HG02623 (cell line): Measurements from ENCODE around the gene PDGFB.

Experiments used
- ATAC-seq: cut with Tn5 transposase; IDR thresholded peaks from one replicate; pipeline ENCODE4 v1.9.1; 2021; ENCODE audit warnings: moderate library complexity; ENCODE audit not compliant: unreplicated experiment

Gene PDGFB

GRCh38 chr22:39277142-39277607, 32.4 kb upstream of the PDGFB start:
- ATAC-seq: no peak

DNA sequence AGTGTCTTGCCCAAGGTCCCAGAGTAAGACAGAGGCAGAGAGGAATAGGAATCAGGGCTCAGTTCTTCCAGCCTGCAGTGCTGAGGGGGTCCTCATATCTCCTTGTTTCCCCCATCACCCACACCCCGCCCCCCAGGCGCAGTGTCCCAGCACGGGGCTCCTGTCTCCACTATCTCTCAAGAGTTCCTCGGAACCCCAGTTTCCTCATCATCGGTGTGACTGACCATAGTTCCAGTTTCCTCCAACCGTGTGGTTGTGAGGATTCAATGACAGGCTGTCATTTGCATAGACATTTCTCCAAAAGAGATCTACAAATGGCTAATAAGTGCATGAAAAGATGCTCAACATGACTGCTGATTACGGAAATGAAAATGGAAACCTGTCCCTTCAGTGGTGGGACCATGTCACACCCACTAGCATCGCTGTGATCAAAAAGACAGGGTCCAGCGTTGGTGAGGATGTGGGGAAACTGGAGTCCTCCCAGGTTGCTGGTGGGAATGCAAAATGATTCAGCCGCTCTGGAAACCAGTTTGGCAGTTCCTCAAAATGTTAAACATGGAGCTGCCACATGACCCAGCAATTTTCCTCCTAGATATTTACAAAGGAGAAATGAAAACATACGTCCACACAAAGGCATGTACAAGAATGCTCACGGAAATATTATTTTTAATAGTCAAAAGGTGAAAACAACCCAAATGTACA, 31.8 kb upstream of the PDGFB start:
- no peak for ATAC-seq

DNA sequence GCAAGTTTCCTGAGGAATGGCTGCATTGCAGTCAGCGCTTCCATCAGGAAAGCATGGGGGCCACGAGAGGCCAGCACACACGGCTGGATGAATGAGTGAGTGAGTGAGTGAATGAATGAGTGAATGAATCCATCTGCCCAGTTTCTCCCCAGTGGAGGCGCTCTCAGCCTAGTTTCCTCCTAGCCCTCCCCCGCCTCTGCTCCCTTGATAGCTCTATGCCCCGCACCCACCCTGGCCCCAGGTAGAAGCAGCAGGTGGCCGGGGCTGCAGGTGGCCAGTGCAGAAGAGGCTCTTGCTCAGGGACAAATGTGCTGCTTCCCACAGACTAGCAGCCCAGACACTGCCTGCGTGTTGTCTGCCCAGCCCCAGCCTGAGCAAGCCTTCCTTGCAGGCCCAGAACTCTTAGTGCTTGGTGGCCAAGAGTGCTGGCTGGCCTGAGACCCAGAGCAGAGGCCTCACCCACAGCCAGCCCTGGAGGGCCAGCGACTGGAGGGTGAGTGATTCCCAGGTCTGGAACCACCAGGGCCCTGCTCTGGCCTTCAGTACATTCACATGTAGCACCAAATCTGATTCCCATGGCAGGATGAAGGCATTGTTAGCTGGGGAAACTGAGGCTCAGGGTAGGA, 31.1 kb upstream of the PDGFB start:
- no peak for ATAC-seq

DNA sequence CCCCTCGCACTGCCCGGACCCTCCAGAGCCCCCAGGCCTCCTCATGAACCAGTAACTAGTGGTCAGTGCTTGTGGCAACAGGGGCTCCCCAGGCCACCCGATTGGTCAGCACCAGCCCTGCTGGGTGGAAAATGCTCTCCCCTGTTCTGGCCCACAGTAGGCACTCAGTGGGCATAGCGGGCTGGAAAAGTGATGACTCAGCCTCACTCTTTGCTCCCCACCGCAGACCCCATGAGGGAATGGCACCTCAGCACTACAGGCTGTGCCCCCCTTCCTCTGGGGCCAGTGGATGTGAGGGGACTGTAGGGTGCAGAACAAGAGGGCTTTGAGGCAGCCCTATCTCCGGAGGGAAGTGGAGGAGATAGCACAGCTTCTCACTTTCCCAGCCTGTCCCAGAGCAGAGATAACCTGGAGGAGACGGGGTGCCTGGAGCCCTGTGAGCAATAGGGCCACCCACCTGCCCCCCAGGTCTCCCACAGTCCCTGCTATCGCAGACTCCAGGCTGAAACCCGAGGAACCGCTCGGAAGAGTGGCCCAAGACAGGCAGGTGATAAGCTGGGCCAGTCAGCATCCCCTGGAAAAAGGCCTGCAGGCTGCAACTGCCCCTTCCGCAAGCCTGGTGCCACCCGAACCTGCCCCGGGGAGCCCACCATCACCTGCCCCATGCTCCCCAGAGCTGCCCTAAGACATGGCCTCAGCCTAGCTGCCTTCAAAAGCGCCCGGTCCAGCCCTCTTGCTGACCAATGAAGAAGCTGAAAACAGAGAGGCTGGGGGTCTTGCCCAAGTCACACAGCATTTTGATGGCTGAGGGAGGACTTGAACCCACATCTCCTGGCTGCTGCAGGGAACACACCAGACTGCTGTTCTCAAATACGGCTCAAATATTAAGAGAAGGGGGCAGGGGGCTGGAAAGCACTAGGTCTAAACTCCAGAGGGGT, 29.4 kb upstream of the PDGFB start:
- no peak for ATAC-seq

DNA sequence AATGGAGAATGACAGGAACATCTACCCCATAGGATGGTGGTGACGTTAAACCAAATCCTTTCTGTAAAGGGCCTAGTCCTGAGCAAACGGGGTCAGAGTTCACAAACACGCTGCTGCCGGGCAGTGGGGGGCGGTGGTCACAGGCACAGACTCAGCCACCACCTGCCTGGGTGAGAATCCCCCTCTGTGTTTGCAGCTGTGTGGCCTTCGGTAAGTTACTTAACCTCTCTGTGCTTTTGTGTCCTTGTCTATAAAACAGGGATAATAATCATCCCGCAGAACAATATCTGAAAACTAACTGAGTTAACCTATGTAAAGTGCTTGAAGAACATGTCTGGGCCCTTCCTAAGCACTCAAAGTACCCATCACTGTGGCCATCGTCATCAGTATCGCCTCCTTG, 26.0 kb upstream of the PDGFB start:
- no peak for ATAC-seq

DNA sequence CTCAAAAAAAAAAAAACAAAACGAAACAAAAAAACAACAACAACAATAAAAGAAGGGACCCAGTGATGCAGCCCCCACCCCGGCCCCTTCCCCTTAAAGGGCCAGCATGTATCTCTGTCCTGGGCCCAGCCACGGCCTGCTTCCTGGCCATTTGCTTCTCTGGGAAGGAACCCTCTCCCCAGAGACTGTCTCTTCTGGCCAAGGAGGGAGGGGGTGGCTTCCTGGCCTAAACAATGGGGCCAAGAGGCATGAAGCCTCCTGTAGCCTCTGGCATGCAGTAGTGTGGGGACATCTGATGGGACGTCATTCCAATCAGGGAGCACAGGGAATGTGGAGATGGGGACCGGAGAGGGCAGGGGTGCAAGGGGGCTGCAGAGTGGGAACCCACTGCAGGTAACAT, 25.5 kb upstream of the PDGFB start:
- ATAC-seq: no peak

GRCh38 chr22:39269095-39269790, 24.5 kb upstream of the PDGFB start:
- no peak for ATAC-seq

DNA sequence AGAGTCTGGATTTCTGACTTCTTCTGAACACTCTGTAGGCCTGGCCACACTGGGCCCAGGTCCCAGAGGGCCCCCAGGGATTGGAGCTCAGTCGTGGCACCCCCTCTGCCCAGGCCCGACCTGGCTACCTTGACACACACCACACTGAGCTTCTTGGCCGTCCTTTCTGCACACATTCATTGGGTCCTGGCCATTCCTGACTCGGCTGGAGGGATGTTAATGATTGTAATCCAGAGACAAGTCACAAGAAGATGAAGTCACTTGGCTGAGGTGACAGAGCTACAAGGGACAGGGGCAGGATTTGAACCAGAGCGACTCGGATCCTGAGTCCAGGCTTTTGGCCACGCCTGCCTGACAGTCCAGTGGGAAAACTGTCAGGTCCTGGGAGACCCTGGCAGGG, 23.9 kb upstream of the PDGFB start:
- no peak for ATAC-seq

- no peak for ATAC-seq
Observed at GRCh38 chr22:39267974-39268373, 23.2 kb upstream of the PDGFB start.

GRCh38 chr22:39266398-39267030, 21.7 kb upstream of the PDGFB start:
- peak; percentile 71 for ATAC-seq

DNA sequence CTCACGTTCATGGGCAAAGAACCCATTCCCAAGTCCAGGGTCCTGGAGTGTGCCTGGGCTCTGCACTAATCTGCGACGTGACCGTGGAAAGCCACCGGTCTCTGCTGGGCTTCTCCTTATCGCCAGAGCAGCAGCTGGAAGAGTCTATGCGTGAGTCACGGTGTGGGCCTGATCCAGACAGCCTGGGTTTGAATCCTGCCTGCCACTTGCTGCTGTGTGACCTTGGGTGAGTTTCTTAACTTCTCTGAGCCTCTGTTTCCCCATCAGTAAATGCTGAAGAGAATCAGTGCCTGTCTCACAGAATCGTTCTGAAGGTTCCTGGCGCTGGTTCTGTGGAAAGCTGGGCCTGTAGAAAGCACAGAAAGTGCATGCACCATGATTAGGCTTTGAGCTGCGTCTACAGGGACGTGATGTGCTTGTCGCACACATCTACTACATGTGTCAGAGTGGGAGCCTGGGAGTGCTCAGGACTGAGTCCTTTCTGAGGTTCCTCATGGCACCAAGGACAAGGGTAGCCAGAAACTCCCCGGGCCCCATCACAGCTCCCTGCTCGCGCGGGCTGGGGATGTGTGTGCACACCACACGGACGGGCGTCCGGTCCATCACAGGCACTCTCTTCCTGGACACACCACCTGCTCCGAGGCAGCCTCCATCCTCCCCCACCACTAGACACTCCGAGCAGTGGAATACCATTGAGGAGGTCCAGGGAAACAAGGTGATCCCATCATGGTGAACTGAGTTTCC, 20.5 kb upstream of the PDGFB start:
- no peak for ATAC-seq

DNA sequence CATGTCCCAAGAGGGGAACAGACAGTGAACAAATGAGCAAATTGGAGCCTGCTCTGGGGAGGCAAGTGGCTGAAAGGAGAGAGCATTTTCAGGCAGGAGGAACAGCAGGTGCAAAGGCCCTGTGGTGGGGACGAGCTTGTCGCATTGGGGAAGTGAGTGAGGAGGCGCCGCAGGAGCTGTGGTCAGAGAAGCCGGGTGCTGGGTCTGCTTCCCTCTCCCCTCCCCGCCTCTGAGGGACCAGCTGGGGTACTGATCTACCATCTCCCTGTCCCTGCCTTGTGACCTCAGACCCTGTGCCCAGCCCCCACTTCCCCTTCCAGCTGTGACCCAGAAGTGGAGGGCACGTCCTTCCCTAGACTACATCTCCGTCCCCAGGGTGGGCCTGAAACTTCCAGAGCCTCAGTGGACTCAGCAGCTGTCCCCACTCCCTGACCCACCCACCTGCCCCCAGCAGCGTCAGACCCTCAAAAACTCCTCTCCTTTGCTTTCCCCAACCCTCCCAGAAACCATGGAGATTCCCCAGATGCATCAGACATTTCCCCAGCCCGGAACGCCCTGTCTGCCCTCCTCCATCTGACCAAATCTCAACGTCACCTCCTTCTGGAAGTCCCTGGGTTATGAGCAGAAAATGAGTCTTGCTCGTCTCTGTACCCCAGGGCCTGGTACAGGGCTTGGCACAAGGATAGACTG, 19.7 kb upstream of the PDGFB start:
- no peak for ATAC-seq

GRCh38 chr22:39263626-39264348, 19.0 kb upstream of the PDGFB start:
- no peak for ATAC-seq

GRCh38 chr22:39259666-39260065, 14.9 kb upstream of the PDGFB start:
- ATAC-seq: no peak

DNA sequence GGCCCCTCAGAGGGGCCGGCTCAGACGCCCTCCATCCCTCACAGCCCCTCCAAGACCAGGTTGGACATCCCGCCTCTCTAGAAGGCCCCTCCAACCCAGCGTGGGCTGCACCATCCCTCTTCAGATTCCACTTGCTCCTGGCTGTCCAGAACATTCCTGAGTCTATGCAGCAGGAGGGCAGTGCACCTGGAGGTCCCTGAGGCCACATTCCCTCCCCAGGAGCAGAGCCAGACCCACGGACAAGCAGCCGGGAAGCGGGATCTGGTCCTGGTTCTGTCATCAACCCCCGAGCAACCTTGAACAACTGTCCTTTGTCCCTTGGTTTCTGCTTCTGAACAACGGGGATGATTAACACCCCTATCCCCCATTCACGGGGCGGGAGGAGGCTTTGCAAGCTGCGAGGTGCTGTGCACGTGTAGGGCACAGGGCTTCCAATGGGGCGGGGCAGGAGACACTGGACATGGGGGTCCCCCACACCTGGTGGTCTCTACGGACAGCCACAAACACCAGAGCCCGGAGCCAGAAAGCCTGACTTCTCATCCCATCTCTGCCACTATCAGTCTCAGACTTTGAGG, 13.2 kb upstream of the PDGFB start:
- no peak for ATAC-seq

GRCh38 chr22:39256979-39257378, 12.2 kb upstream of the PDGFB start:
- no peak for ATAC-seq

DNA sequence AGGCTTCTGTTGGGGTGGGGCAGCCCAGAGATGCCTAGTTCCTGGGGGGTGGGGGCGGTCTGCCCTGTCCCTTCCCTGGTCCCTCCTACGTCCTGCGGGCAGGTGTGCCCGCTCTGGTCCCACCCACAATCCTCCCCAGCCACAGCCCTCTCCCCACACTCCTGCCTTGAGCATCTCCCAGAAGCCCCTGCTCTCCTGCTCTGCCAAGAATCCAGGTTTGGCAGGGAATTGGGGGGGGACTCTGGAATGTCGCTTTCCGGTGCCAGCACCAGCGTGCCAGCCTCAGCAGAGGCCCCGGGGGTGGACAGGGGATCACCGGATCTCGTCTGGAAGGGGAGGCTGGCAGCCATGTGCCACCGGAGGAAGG, 11.4 kb upstream of the PDGFB start:
- no peak for ATAC-seq

GRCh38 chr22:39255449-39256185, 10.8 kb upstream of the PDGFB start:
- ATAC-seq: no peak
